ENCODE results near the gene IL2RG. TPM values are rescaled to one million over a fixed set of nuclear protein-coding genes. Genes with fewer than 3 reads are reported as not detected.

Gene IL2RG
- polyA plus RNA-seq, 1 donor, result 118 TPM

DNA sequence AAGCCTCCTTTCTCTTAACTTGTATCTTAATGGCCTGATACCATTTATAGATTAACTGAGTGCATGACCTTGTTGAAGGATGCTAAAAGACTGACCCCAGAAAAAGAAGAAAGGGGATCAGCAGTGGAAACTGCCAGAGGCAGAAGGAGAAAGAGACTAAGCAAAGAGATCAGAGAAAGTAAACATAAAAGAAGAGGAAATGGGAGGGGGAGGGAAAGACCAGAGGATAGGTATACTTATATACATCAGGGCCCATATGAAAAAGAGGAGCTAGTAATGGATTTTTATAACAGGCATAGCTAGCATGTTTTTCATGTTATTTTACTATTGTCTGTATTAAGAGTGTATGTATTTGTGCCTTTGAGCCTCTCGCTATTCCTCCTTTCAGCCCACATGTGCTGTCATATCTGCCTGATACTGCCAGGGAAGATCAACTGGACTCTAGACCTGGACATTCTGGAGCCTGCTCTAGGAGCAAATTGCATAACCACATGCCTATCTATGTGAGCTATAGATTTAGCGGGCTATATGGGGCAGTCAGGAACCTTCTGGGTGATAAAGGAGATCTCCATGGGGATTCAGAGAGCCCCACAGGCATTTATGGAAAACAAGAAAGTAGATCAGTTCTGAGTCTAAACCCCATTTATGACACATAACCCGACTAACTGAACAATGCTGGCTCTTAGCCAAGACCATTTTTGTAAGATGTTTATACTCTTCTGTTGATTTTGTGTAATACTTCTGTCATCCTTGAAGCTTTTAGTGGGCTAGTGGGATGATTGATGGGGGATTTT is 29.9 kb downstream of the IL2RG start:
- Histone ChIP-seq H3K4me3 (ENCODE audit: low read length) (no peak overlapping the region), H3K4me1 (ENCODE audit: control insufficient read depth, insufficient read depth, low read length) (peaks cover 4% of the 10 kb centered on the region), H3K27ac (ENCODE audit: low read length) (peak overlapping the region; percentile 49), H3K9me3 (ENCODE audit: control insufficient read depth, low read depth, low read length) (no peaks in the 10 kb centered on the region), H3K27me3 (ENCODE audit: control insufficient read depth, insufficient read depth, low read length) (no peaks in the 10 kb centered on the region), H3K36me3 (ENCODE audit: control insufficient read depth, insufficient read depth, low read length) (no peaks in the 10 kb centered on the region)
- no CpG with 5 or more reads among the region's 3 CpGs for WGBS (ENCODE audit: insufficient coverage, low lambda C conversion rate)
- peak in 1 of 2 donors; percentile 68 for DNase-seq

GRCh38 chrX:71070531-71070930 is 40.8 kb downstream of the IL2RG start:
- Histone ChIP-seq H3K4me3 (ENCODE audit: low read length) (no peak overlapping the region), H3K4me1 (ENCODE audit: control insufficient read depth, insufficient read depth, low read length) (peaks cover 5% of the 10 kb centered on the region), H3K9me3 (ENCODE audit: control insufficient read depth, low read depth, low read length) (no peaks in the 10 kb centered on the region), H3K36me3 (ENCODE audit: control insufficient read depth, insufficient read depth, low read length) (no peaks in the 10 kb centered on the region), H3K27ac (ENCODE audit: low read length) (no peak overlapping the region), H3K27me3 (ENCODE audit: control insufficient read depth, insufficient read depth, low read length) (no peaks in the 10 kb centered on the region)
- DNase-seq, result no peak
- no CpG with 5 or more reads among the region's 5 CpGs for WGBS (ENCODE audit: insufficient coverage, low lambda C conversion rate)

DNA sequence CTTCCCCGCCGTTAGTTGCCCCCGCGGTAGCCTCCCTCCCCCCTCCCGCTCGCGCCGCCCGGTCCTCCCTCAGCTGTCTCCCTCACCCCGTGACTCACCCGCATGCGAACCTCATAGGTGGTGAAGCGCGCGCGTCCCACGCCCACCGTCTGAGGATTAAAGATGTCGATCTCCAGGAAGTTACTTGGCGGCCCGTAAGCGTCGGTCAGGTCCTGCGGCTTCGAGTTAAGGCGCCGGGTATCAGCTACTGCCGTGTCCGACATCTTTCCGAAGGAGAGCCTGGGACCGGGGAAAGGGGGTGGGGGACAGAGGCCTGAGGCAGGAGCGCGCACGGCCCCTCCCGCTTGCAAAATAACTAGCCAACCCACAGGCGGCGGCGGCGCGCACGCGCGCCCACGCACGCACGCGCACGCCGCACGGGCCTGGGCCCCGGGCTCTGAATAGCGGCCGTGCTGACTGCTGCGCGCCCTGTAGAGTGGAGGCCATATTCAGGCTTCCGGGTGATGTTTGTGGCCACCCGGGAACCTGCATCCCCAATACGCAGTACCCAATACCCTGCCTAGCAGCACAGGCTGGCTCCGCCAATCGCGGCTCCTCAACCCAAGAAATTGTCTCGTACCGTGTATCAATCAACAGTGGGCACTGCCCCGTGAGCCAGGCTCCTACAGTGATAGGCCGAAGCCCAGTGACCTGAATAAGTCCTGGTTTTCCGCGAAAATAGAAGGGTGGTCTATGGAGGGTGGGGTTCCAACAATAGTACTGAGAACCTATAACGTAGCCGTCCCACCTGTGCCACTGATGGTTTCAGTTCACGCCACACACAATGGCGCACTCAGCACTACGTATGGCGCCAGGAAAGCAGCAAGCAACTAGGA is 43.1 kb downstream of the IL2RG start, which contains the start of gene SNX12:
Gene SNX12 (minus strand): TSS at position 291 of the 875 bp plus-strand sequence. CDS start 28 bp downstream, at position 263.
- no peaks in the 10 kb centered on the region for H3K36me3 ChIP-seq (ENCODE audit: control insufficient read depth, insufficient read depth, low read length)
- H3K9me3 ChIP-seq (ENCODE audit: control insufficient read depth, low read depth, low read length), result no peaks in the 10 kb centered on the region
- H3K27me3 ChIP-seq (ENCODE audit: control insufficient read depth, insufficient read depth, low read length), result no peaks in the 10 kb centered on the region
- peak; percentile 89 to 97 for DNase-seq
- WGBS (ENCODE audit: insufficient coverage, low lambda C conversion rate), result no CpG with 5 or more reads among the region's 73 CpGs
- peaks cover 5% of the 10 kb centered on the region for H3K4me1 ChIP-seq (ENCODE audit: control insufficient read depth, insufficient read depth, low read length)
- peak within 1 kb of the TSS; percentile 92 for H3K27ac ChIP-seq (ENCODE audit: low read length)
- H3K4me3 ChIP-seq (ENCODE audit: low read length), result peak within 1 kb of the TSS; percentile 89

DNA sequence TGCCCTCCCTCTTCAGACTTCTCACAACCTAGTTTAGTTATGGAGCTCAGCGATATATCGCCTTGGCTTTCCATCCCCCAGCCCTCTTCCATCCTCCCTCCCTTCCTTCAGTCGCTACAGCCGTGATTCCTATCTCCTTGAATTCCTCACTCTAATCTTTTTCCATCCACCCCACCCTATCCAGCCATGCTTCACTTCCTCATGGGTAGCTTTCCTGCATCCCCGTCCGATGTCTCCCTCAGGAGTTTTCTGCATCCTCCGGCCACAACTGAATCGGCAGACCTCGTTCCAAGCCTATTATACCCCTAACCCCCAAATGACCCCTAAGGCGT is 43.7 kb downstream of the IL2RG start:
- peak overlapping the region; percentile 89 for H3K4me3 ChIP-seq (ENCODE audit: low read length)
- H3K36me3 ChIP-seq (ENCODE audit: control insufficient read depth, insufficient read depth, low read length), result peaks cover under 1% of the 10 kb centered on the region
- H3K9me3 ChIP-seq (ENCODE audit: control insufficient read depth, low read depth, low read length), result no peaks in the 10 kb centered on the region
- H3K4me1 ChIP-seq (ENCODE audit: control insufficient read depth, insufficient read depth, low read length), result peaks cover 5% of the 10 kb centered on the region
- WGBS (ENCODE audit: insufficient coverage, low lambda C conversion rate), result no CpG with 5 or more reads among the region's 10 CpGs
- no peaks in the 10 kb centered on the region for H3K27me3 ChIP-seq (ENCODE audit: control insufficient read depth, insufficient read depth, low read length)
- no peak for DNase-seq
- peak overlapping the region; percentile 92 for H3K27ac ChIP-seq (ENCODE audit: low read length)

- H3K27me3 ChIP-seq (ENCODE audit: control insufficient read depth, insufficient read depth, low read length), result no peaks in the 10 kb centered on the region
- H3K27ac ChIP-seq (ENCODE audit: low read length), result peak overlapping the region; percentile 92
- peaks cover 5% of the 10 kb centered on the region for H3K4me1 ChIP-seq (ENCODE audit: control insufficient read depth, insufficient read depth, low read length)
- DNase-seq, result peak; percentile 37 to 64
- peaks cover 4% of the 10 kb centered on the region for H3K36me3 ChIP-seq (ENCODE audit: control insufficient read depth, insufficient read depth, low read length)
- no peaks in the 10 kb centered on the region for H3K9me3 ChIP-seq (ENCODE audit: control insufficient read depth, low read depth, low read length)
- no CpG with 5 or more reads among the region's 2 CpGs for WGBS (ENCODE audit: insufficient coverage, low lambda C conversion rate)
- peak overlapping the region; percentile 89 for H3K4me3 ChIP-seq (ENCODE audit: low read length)
Observed at GRCh38 chrX:71067089-71067488, 44.3 kb downstream of the IL2RG start.

GRCh38 chrX:71060127-71060526 is 51.2 kb downstream of the IL2RG start:
- Histone ChIP-seq H3K27ac (ENCODE audit: low read length) (no peak overlapping the region), H3K36me3 (ENCODE audit: control insufficient read depth, insufficient read depth, low read length) (peaks cover 25% of the 10 kb centered on the region), H3K4me3 (ENCODE audit: low read length) (no peak overlapping the region), H3K27me3 (ENCODE audit: control insufficient read depth, insufficient read depth, low read length) (no peaks in the 10 kb centered on the region), H3K9me3 (ENCODE audit: control insufficient read depth, low read depth, low read length) (no peaks in the 10 kb centered on the region), H3K4me1 (ENCODE audit: control insufficient read depth, insufficient read depth, low read length) (no peaks in the 10 kb centered on the region)
- no peak for DNase-seq

DNA sequence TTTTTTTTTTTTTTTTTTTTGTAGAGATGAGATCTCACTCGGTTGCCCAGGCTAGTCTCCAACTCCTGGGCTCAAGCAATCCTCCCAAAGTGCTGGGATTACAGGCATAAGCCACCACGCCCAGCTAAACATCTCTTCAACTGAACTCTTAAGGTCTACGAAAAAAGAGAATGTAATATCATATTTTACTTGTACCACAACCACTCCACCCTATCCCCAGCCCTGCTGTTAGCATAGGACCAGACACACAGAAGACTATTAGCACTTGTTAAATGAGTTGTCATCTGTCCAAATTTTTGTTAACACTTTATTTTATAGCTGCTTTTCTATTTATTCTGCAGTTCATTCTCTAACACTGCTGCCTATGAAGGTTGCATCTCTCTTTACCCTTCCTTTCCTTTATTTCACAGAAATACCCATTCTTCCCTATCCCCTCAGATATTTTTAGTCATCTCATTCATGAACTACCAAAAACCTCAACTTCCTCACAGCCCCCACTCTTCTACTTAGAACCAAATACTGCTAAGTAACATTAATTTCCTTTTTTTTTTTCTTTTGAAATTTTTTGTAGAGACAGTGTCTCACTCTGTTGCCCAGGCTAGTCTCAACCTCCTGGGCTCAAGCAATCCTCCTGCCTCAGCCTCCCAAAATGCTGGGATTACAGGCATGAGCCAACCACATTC is 53.4 kb downstream of the IL2RG start:
- no peak for DNase-seq
- no peaks in the 10 kb centered on the region for H3K4me1 ChIP-seq (ENCODE audit: control insufficient read depth, insufficient read depth, low read length)
- H3K36me3 ChIP-seq (ENCODE audit: control insufficient read depth, insufficient read depth, low read length), result peaks cover 25% of the 10 kb centered on the region
- no peak overlapping the region for H3K4me3 ChIP-seq (ENCODE audit: low read length)
- no peaks in the 10 kb centered on the region for H3K9me3 ChIP-seq (ENCODE audit: control insufficient read depth, low read depth, low read length)
- no peaks in the 10 kb centered on the region for H3K27me3 ChIP-seq (ENCODE audit: control insufficient read depth, insufficient read depth, low read length)
- no peak overlapping the region for H3K27ac ChIP-seq (ENCODE audit: low read length)
- WGBS (ENCODE audit: insufficient coverage, low lambda C conversion rate), result no CpG with 5 or more reads among the region's 3 CpGs

Other genes starting within 250 kb of the IL2RG start
- 0.09 TPM for gene TEX11, start 202.9 kb downstream of the IL2RG start, polyA plus RNA-seq
- gene SLC7A3, start 180.5 kb downstream of the IL2RG start, polyA plus RNA-seq, result 1.1 TPM
- 52.9 TPM for gene SNX12, start 43.2 kb downstream of the IL2RG start, polyA plus RNA-seq
- gene FOXO4, start 15.7 kb downstream of the IL2RG start, polyA plus RNA-seq, result 17.9 TPM
- 1.1 TPM for gene CXorf65, start 4.8 kb downstream of the IL2RG start, polyA plus RNA-seq
- gene MED12, start 7.0 kb upstream of the IL2RG start, polyA plus RNA-seq, result 34.4 TPM
- 3.8 TPM for gene NLGN3, start 33.3 kb upstream of the IL2RG start, polyA plus RNA-seq
- gene GJB1, start 111.6 kb upstream of the IL2RG start, polyA plus RNA-seq, result 64.0 TPM
- 29.7 TPM for gene ZMYM3, start 142.6 kb upstream of the IL2RG start, polyA plus RNA-seq
- 339 TPM for gene NONO, start 172.1 kb upstream of the IL2RG start, polyA plus RNA-seq
- 3.3 TPM for gene ITGB1BP2, start 190.2 kb upstream of the IL2RG start, polyA plus RNA-seq